GM12872 (cell line): Measurements from ENCODE around the gene FAM107A.

Experiments
- TF ChIP-seq, protein P1 (sequence below): IDR thresholded peaks from 3 replicates; pipeline ENCODE4 v1.5.1; 2011; ENCODE audit warnings: low read depth, mild to moderate bottlenecking, low read length, moderate library complexity; ENCODE audit not compliant: insufficient read depth

FAM107A gene

DNA sequence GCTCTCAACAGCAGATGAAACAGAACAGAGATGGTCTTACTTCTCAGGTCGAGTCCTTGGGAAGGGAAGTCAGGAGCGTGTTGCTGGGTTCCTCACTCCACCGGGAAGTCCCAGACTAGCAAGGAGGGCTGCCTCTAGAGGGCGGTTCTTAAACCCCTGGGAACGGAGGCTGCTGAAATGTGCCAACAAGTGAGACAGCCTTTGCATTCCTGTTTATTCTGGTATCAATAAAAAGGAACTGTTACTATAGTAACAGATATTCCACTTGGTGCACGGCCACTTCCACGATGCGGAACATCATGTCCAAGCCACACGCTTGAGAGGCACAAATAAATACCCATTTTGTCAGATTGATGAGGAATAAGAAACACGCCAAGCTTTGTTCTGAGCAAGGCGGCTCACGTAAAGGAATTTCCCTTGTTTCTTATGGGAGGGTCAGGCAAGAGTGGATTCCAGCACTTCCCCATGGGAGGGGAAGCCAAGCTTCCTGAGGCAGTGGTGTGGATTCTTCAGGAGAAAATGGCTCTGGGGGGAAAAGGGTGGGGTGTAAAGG, at the start of gene FAM107A:
FAM107A (minus strand) TSS at position 123 of the 553 bp plus-strand sequence. CDS start 7,531 bp downstream, outside the sequence.
- TF ChIP-seq, protein P1, sequence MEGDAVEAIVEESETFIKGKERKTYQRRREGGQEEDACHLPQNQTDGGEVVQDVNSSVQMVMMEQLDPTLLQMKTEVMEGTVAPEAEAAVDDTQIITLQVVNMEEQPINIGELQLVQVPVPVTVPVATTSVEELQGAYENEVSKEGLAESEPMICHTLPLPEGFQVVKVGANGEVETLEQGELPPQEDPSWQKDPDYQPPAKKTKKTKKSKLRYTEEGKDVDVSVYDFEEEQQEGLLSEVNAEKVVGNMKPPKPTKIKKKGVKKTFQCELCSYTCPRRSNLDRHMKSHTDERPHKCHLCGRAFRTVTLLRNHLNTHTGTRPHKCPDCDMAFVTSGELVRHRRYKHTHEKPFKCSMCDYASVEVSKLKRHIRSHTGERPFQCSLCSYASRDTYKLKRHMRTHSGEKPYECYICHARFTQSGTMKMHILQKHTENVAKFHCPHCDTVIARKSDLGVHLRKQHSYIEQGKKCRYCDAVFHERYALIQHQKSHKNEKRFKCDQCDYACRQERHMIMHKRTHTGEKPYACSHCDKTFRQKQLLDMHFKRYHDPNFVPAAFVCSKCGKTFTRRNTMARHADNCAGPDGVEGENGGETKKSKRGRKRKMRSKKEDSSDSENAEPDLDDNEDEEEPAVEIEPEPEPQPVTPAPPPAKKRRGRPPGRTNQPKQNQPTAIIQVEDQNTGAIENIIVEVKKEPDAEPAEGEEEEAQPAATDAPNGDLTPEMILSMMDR = no peak

GRCh38 chr3:58625196-58625824, 48.1 kb upstream of the FAM107A start:
- TF ChIP-seq, protein P1 = no peak

DNA sequence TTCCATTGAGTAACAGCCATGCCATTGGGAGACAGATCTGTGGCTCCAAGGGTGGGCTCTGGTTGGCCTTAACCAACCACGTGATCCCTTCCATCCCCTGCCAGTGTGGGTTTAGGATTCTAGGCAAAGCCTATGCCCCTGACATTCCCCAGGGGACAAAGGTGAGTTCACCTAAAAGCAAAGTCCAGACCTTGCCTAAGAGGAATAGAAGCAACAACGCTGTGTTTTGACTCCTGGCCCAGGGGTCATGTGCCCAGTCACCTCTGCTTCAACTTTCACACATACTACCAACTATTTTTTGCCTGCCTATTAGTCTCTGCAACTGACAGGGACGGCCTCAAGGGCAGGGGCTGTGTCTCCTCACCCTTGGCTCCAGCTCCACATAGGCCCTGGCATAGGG, 47.4 kb upstream of the FAM107A start:
- TF ChIP-seq, protein P1 = no peak

DNA sequence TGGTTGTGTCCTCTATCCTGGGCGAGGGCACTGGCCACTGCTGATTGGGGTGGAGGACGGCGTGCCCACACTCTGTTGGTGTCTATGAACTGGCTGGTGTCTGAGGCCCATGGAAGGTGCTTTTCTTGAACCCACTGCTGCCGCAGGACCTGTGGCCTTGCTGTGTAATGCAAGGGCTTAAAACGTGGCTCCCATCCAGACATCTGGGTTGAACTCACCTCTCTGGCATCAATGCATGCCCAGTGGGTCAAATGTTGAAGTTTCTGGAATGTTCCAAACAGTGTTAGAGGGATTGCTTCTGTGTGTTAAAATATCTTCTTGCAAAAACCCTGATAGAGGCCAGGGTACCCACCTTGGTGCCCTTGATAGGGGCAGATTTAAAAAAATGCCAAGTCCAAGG, 46.8 kb upstream of the FAM107A start:
- TF ChIP-seq, protein P1 = no peak

GRCh38 chr3:58623478-58623877, 46.3 kb upstream of the FAM107A start:
- TF ChIP-seq, protein P1 = no peak

- TF ChIP-seq, protein P1 = no peak
Measured at GRCh38 chr3:58622892-58623291, 45.7 kb upstream of the FAM107A start.

- TF ChIP-seq, protein P1 = no peak
Measured at GRCh38 chr3:58622436-58622835, 45.2 kb upstream of the FAM107A start.
